Neural cell (in vitro differentiated cells): ENCODE measurements around the gene DOHH. TPM values are rescaled to one million over a fixed set of nuclear protein-coding genes. Genes with fewer than 3 reads are reported as not detected.

Source experiments
- H2AFZ ChIP-seq: fragments of 200-600, 300-800 bp; sonication (generic), shearing (Covaris generic); 2 replicates; pipeline ENCODE4 v1.6.0; 2014; ENCODE audit warnings: low read depth, mild to moderate bottlenecking, antibody characterized with exemption, low read length, moderate library complexity
- H3F3A ChIP-seq: fragments of 200-600 bp; shearing (Covaris generic); 2 replicates; pipeline ENCODE4 v1.6.1; 2016; ENCODE audit warnings: mild to moderate bottlenecking, moderate library complexity, mixed read lengths, antibody characterized with exemption, low read length; ENCODE audit not compliant: insufficient read depth, poor library complexity, severe bottlenecking
- H3K27ac ChIP-seq: fragments of 200-600, 300-800 bp; sonication (generic), shearing (Covaris generic); 2 replicates; pipeline ENCODE4 v1.5.1; 2014; ENCODE audit warnings: mild to moderate bottlenecking, low read length, moderate library complexity
- H3K27me3 ChIP-seq: fragments of 300-800, 200-600 bp; sonication (generic), shearing (Covaris generic); 2 replicates; pipeline ENCODE4 v1.6.0; 2014; ENCODE audit warnings: mild to moderate bottlenecking, low read depth, low read length, moderate library complexity; ENCODE audit not compliant: insufficient read depth
- H3K36me3 ChIP-seq: fragments of 300-800, 200-600 bp; sonication (generic), shearing (Covaris generic); 2 replicates; pipeline ENCODE4 v1.5.1; 2014; ENCODE audit warnings: mild to moderate bottlenecking, antibody characterized with exemption, low read length, moderate library complexity; ENCODE audit not compliant: insufficient read depth
- H3K4me2 ChIP-seq: fragments of 300-800, 200-600 bp; sonication (generic), shearing (Covaris generic); 2 replicates; pipeline ENCODE4 v1.6.0; 2014; ENCODE audit warnings: mild to moderate bottlenecking, low read length
- H3K4me3 ChIP-seq: fragments of 300-800, 200-600 bp; sonication (generic), shearing (Covaris generic); 2 replicates; pipeline ENCODE4 v1.5.1; 2014; ENCODE audit warnings: mild to moderate bottlenecking, low read length, moderate library complexity
- H3K79me2 ChIP-seq: fragments of 200-600 bp; shearing (Covaris generic); replicated peaks from 2 replicates; pipeline ENCODE4 v1.6.0; 2014; ENCODE audit warnings: mild to moderate bottlenecking, low read length, moderate library complexity; ENCODE audit not compliant: insufficient read depth
- H3K9ac ChIP-seq: fragments of 300-800, 200-600 bp; sonication (generic), shearing (Covaris generic); 2 replicates; pipeline ENCODE4 v1.6.1; 2016; ENCODE audit warnings: mild to moderate bottlenecking, low read length, mixed read lengths
- H3K9me2 ChIP-seq: fragments of 200-600 bp; shearing (Covaris generic); 2 replicates; pipeline ENCODE4 v1.6.1; 2016; ENCODE audit warnings: mild to moderate bottlenecking, low read length, mixed read lengths; ENCODE audit not compliant: insufficient read depth
- H3K9me3 ChIP-seq: fragments of 200-600, 300-800 bp; sonication (generic), shearing (Covaris generic); 2 replicates; pipeline ENCODE4 v1.6.1; 2016; ENCODE audit warnings: mild to moderate bottlenecking, mixed run types, low read length, moderate library complexity, mixed read lengths
- H4K20me1 ChIP-seq: fragments of 200-600 bp; shearing (Covaris generic); 2 replicates; pipeline ENCODE4 v1.6.1; 2016; ENCODE audit warnings: mild to moderate bottlenecking, mixed run types; ENCODE audit not compliant: insufficient read depth
- CTCF ChIP-seq: fragments of 450-650 bp; IDR thresholded peaks from 2 replicates; pipeline ENCODE4 v1.5.1; 2014; ENCODE audit warnings: antibody characterized with exemption, mild to moderate bottlenecking, moderate library complexity; ENCODE audit not compliant: poor library complexity, severe bottlenecking
- EP300 ChIP-seq: fragments of 450-650 bp; conservative IDR thresholded peaks from 2 replicates; pipeline ENCODE4 v1.6.1; 2014; ENCODE audit warnings: antibody characterized with exemption, mild to moderate bottlenecking, moderate library complexity; ENCODE audit not compliant: poor library complexity, severe bottlenecking
- EZH2 ChIP-seq: fragments of 200-600, 300-800 bp; shearing (Covaris generic), sonication (generic); IDR thresholded peaks from 2 replicates; pipeline ENCODE4 v1.6.1; 2014; ENCODE audit warnings: antibody characterized with exemption, low read length, borderline replicate concordance, mild to moderate bottlenecking; ENCODE audit not compliant: insufficient read depth, poor library complexity, severe bottlenecking
- MXI1 ChIP-seq: fragments of 450-650 bp; conservative IDR thresholded peaks from 2 replicates; pipeline ENCODE4 v1.6.1; 2014; ENCODE audit warnings: antibody characterized with exemption, mild to moderate bottlenecking; ENCODE audit not compliant: poor library complexity, severe bottlenecking
- POLR2AphosphoS5 ChIP-seq: IDR thresholded peaks from 2 replicates; pipeline ENCODE4 v1.6.1; 2012
- RAD21 ChIP-seq: fragments of 450-650 bp; conservative IDR thresholded peaks from 2 replicates; pipeline ENCODE4 v1.6.1; 2014; ENCODE audit warnings: antibody characterized with exemption, mild to moderate bottlenecking, moderate library complexity
- SMC3 ChIP-seq: fragments of 450-650 bp; conservative IDR thresholded peaks from 2 replicates; pipeline ENCODE4 v1.6.1; 2014; ENCODE audit warnings: antibody characterized with exemption, mild to moderate bottlenecking, moderate library complexity; ENCODE audit not compliant: poor library complexity
- TAF1 ChIP-seq: IDR thresholded peaks from 2 replicates; pipeline ENCODE4 v1.6.1; 2012; ENCODE audit warnings: low read depth
- polyA plus RNA-seq: library from polyadenylated mRNA; depleted of rRNA; stranded (reverse); fragments of >200 nt; gene quantifications from 2 replicates; pipeline ENCODE4 v1.2.3, GENCODE V29; 2014
- TF ChIP-seq, protein P1 (sequence below): IDR thresholded peaks from 2 replicates; pipeline ENCODE4 v1.6.1; 2012; ENCODE audit warnings: borderline replicate concordance

DOHH gene
- polyA plus RNA-seq, 1 donor from 2014 or later: 20.3 TPM

DNA sequence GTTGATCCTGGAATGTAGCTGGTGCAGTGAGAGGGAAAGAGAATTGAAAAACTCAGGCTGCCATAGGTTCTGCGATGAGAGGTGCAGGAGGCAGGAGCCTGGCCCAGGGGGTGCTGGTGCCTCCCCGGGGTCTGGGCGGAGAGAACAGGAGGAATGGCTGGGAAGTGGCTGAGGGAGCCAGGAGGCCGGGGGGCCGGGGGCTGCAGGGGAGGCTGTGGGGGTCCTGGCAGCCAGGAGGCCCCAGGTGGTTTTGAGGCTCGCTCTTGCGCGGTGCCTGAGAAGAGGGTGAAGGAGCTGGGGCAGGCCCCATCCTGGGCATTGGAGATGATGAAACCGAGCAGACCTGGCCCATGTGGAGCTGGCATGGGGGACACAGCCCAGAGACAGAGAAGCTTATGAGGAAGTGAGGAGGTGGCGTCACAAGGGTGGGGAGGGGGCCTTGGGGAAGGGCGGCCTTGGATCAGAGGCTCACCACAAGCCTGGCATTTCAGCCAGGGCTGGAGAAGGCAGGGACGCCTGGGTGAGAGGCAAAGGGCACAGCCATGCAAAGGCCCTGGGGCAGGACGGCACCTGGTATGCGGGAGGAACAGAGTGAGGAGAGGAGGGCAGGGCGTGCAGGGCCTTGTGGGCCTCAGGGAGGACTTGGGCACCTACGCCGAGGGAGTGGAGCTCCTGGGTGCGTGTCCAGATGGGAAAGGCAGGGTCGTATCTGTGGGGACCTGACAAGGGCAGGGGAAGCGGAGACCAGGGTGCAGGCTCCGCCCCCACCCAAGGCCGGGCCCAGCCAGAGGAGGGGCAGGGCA is 37.2 kb upstream of the DOHH start:
- Histone ChIP-seq H3K27ac (no peak overlapping the region), H3K36me3 (no peaks in the 10 kb centered on the region), H4K20me1 (no peaks in the 10 kb centered on the region), H3K27me3 (no peaks in the 10 kb centered on the region), H3K4me2 (no peak overlapping the region), H2AFZ (no peak overlapping the region), H3F3A (no peaks in the 10 kb centered on the region), H3K9me3 (no peaks in the 10 kb centered on the region), H3K4me3 (no peak overlapping the region), H3K9me2 (no peaks in the 10 kb centered on the region), H3K79me2 (no peaks in the 10 kb centered on the region), H3K9ac (no peak overlapping the region)
- no peak for TF ChIP-seq RAD21
- no peak for TF ChIP-seq MXI1
- TF ChIP-seq EP300: no peak

- no peak overlapping the region for H3K4me3 ChIP-seq
- H3K27ac ChIP-seq: no peak overlapping the region
- no peaks in the 10 kb centered on the region for H3K27me3 ChIP-seq
- no peaks in the 10 kb centered on the region for H3K79me2 ChIP-seq
- H3F3A ChIP-seq: no peaks in the 10 kb centered on the region
- H3K9me2 ChIP-seq: no peaks in the 10 kb centered on the region
- no peaks in the 10 kb centered on the region for H4K20me1 ChIP-seq
- no peaks in the 10 kb centered on the region for H3K9me3 ChIP-seq
- H2AFZ ChIP-seq: no peak overlapping the region
- no peak overlapping the region for H3K9ac ChIP-seq
- no peak overlapping the region for H3K4me2 ChIP-seq
- TF ChIP-seq TAF1: no peak
- TF ChIP-seq EP300: no peak
- no peak for TF ChIP-seq MXI1
- TF ChIP-seq, protein P1, sequence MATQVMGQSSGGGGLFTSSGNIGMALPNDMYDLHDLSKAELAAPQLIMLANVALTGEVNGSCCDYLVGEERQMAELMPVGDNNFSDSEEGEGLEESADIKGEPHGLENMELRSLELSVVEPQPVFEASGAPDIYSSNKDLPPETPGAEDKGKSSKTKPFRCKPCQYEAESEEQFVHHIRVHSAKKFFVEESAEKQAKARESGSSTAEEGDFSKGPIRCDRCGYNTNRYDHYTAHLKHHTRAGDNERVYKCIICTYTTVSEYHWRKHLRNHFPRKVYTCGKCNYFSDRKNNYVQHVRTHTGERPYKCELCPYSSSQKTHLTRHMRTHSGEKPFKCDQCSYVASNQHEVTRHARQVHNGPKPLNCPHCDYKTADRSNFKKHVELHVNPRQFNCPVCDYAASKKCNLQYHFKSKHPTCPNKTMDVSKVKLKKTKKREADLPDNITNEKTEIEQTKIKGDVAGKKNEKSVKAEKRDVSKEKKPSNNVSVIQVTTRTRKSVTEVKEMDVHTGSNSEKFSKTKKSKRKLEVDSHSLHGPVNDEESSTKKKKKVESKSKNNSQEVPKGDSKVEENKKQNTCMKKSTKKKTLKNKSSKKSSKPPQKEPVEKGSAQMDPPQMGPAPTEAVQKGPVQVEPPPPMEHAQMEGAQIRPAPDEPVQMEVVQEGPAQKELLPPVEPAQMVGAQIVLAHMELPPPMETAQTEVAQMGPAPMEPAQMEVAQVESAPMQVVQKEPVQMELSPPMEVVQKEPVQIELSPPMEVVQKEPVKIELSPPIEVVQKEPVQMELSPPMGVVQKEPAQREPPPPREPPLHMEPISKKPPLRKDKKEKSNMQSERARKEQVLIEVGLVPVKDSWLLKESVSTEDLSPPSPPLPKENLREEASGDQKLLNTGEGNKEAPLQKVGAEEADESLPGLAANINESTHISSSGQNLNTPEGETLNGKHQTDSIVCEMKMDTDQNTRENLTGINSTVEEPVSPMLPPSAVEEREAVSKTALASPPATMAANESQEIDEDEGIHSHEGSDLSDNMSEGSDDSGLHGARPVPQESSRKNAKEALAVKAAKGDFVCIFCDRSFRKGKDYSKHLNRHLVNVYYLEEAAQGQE: no peak
- TF ChIP-seq CTCF: no peak
- TF ChIP-seq EZH2: no peak
- no peak for TF ChIP-seq POLR2AphosphoS5
- no peak for TF ChIP-seq RAD21
- no peak for TF ChIP-seq SMC3
- no peaks in the 10 kb centered on the region for H3K36me3 ChIP-seq
These were observed 36.6 kb upstream of the DOHH start for GRCh38 chr19:3537101-3537437.
